Panc1 (cell line): ENCODE measurements around the gene SMAP2. TPM values are rescaled to one million over a fixed set of nuclear protein-coding genes. Genes with fewer than 3 reads are reported as not detected.

Experiments
- ATAC-seq: fragments of 200-7000 bp; cut with Tn5 transposase; 2 replicates; pipeline ENCODE4 v1.9.1; 2020; ENCODE audit warnings: mild to moderate bottlenecking, moderate library complexity
- BruUV-seq: library from RNA; stranded (reverse); fragments of 400-500 nt; replicated peaks from 2 replicates; lab custom pipeline; 2021; lab: Mats Ljungman, UMichigan
- CTCF ChIA-PET: fragments of 300-600 bp; sonication (Branson Sonifier 250); formaldehyde crosslinking; loops from one replicate; lab custom pipeline; 2022; ENCODE audit warnings: antibody characterized with exemption; lab: Charles Lee
- POLR2A ChIA-PET: fragments of 300-600 bp; sonication (Branson Sonifier 250); formaldehyde crosslinking; loops from one replicate; lab custom pipeline; 2022; ENCODE audit warnings: antibody characterized with exemption; lab: Charles Lee
- DNase-seq: peaks from one replicate; pipeline ENCODE4 v3.0.0-alpha.2; 2010; ENCODE audit warnings: low read depth, low spot score
- H3K27ac ChIP-seq: 2 replicates; pipeline ENCODE4 v1.5.1; 2011; ENCODE audit warnings: mild to moderate bottlenecking, low read length, inconsistent platforms
- H3K27me3 ChIP-seq: fragments of 200-500 bp; sonication (Bioruptor generic); 2 replicates; pipeline ENCODE4 v1.6.0; 2014; ENCODE audit warnings: low read length, inconsistent platforms; ENCODE audit not compliant: control insufficient read depth, insufficient read depth
- H3K36me3 ChIP-seq: fragments of 200-500 bp; sonication (Bioruptor generic); 2 replicates; pipeline ENCODE4 v1.5.1; 2014; ENCODE audit warnings: inconsistent platforms, mild to moderate bottlenecking, low read length, moderate library complexity; ENCODE audit not compliant: control insufficient read depth, insufficient read depth
- H3K4me1 ChIP-seq: 2 replicates; pipeline ENCODE4 v1.5.1; 2011; ENCODE audit warnings: inconsistent platforms, mild to moderate bottlenecking, low read length, moderate library complexity; ENCODE audit not compliant: control insufficient read depth, insufficient read depth
- H3K4me3 ChIP-seq, 2 experiments: 2 replicates each; pipeline ENCODE4 v1.5.1; 2011 to 2012; ENCODE audit warnings: low read depth in 2 of 2, low read length in 2 of 2, mild to moderate bottlenecking in 2 of 2, inconsistent platforms in 1 of 2, moderate library complexity in 1 of 2
- H3K9me3 ChIP-seq: fragments of 200-500 bp; sonication (Bioruptor generic); 2 replicates; pipeline ENCODE4 v1.5.1; 2014; ENCODE audit warnings: low read depth, mild to moderate bottlenecking, inconsistent platforms, low read length, moderate library complexity; ENCODE audit not compliant: control insufficient read depth, insufficient read depth
- CTCF ChIP-seq: fragments of 450-650 bp; IDR thresholded peaks from 2 replicates; pipeline ENCODE4 v1.5.1; 2017; ENCODE audit warnings: mild to moderate bottlenecking
- POLR2AphosphoS5 ChIP-seq: IDR thresholded peaks from 2 replicates; pipeline ENCODE4 v1.6.1; 2012; ENCODE audit warnings: mild to moderate bottlenecking, low read depth, low read length, moderate library complexity
- REST ChIP-seq, 2 experiments: IDR thresholded peaks; 2 replicates each; pipeline ENCODE4 v1.6.1; 2011 to 2012; ENCODE audit warnings: low read depth in 2 of 2, control low read depth in 1 of 2, low read length in 1 of 2, mild to moderate bottlenecking in 1 of 2, moderate library complexity in 1 of 2; ENCODE audit not compliant: insufficient read depth in 1 of 2
- SIN3A ChIP-seq: IDR thresholded peaks from 2 replicates; pipeline ENCODE4 v1.6.1; 2012; ENCODE audit warnings: low read depth, mild to moderate bottlenecking, low read length, moderate library complexity, borderline replicate concordance; ENCODE audit not compliant: insufficient read depth
- TCF7L2 ChIP-seq: IDR thresholded peaks from 2 replicates; pipeline ENCODE4 v1.6.1; 2011; ENCODE audit warnings: mild to moderate bottlenecking, low read depth, low read length, inconsistent platforms
- in situ Hi-C: cut with HindIII; loops from 2 replicates; pipeline ENCODE4 v1.10.0; 2016; ENCODE audit warnings: low sequenced_read_pairs, low pct_unique_long_range_greater_than_20kb
- intact Hi-C: fragments of 100-400 bp; cut with micrococcal nuclease; formaldehyde crosslinking; loops from one replicate; pipeline ENCODE4 v1.10.0; 2022; ENCODE audit not compliant: unreplicated experiment
- total RNA-seq: library from RNA; stranded (reverse); gene quantifications from one replicate; pipeline ENCODE4 v1.2.1, GENCODE V29; 2021; ENCODE audit not compliant: unreplicated experiment

The SMAP2 gene
- total RNA-seq, 1 experiment from 2014 or later: 21.5 TPM

- ATAC-seq: no peak
- no TSS peak for BruUV-seq
- Histone ChIP-seq H3K27me3 (no peaks in the 10 kb centered on the region), H3K27ac (no peak overlapping the region), H3K9me3 (no peaks in the 10 kb centered on the region), H3K4me1 (peaks cover 3% of the 10 kb centered on the region; the same call in 1 of the 2 replicates), H3K4me3 (no peak overlapping the region; a peak in 1 of 4 replicates), H3K36me3 (no peaks in the 10 kb centered on the region)
- no peak for DNase-seq
- POLR2A ChIA-PET: no interaction called here
- in situ Hi-C loops (no loop called here), intact Hi-C loops (loop anchor here (2.0 to 10.0 kb wide), 3 partner anchors 65 to 262 kb away; no protein-coding TSS in a partner anchor)
- CTCF ChIA-PET: interaction anchor here (0.5 to 3.0 kb wide), 10 partner anchors 14 to 1887 kb away, joined by 3 to 37 read pairs (median 7); no protein-coding TSS in a partner anchor
- TF ChIP-seq CTCF (no peak), SIN3A (no peak), REST (IDR thresholded peaks at IDR 0.05; ENCODE audit: insufficient read depth in 1 of 2, low read depth in 2 of 2, low read length in 1 of 2) (no peak), POLR2AphosphoS5 (no peak), TCF7L2 (no peak)
These were observed 33.9 kb upstream of the SMAP2 start for GRCh38 chr1:40339420-40340323.

GRCh38 chr1:40341491-40342380 is 31.8 kb upstream of the SMAP2 start:
- no peak overlapping the region for H3K4me3 ChIP-seq
- no peaks in the 10 kb centered on the region for H3K36me3 ChIP-seq
- DNase-seq: no peak
- ChIA-PET POLR2A (interaction anchor here (0.5 kb wide), 1 partner anchor 74 kb away, joined by 4 read pairs; no protein-coding TSS in a partner anchor), CTCF (no interaction called here)
- no TSS peak for BruUV-seq
- intact Hi-C loops: loop anchor here (10.0 kb wide), 1 partner anchor 63 kb away; no protein-coding TSS in a partner anchor
- no peaks in the 10 kb centered on the region for H3K9me3 ChIP-seq
- in situ Hi-C loops: no loop called here
- peaks cover 3% of the 10 kb centered on the region; the same call in 1 of the 2 replicates for H3K4me1 ChIP-seq
- TF ChIP-seq REST (IDR thresholded peaks at IDR 0.05; ENCODE audit: insufficient read depth in 1 of 2, low read depth in 2 of 2, low read length in 1 of 2) (no peak), CTCF (no peak), POLR2AphosphoS5 (no peak), TCF7L2 (no peak), SIN3A (no peak)
- H3K27me3 ChIP-seq: no peaks in the 10 kb centered on the region
- H3K27ac ChIP-seq: no peak overlapping the region
- ATAC-seq: no peak
